ENCODE results near the gene TCP10L.
"Not testable (repeated sequence)": the region's sequence is repeated elsewhere in the genome, so short reads cannot be mapped to it uniquely, and the experiment has no call there.

The TCP10L gene

GRCh38 chr21:32554832-32555638 lies 30.3 kb downstream of the TCP10L start:
- H3K4me3 ChIP-seq, result no peak overlapping the region
- no peak for TF ChIP-seq POLR2AphosphoS5 (IDR thresholded peaks at IDR 0.05; ENCODE audit: borderline replicate concordance, low read depth, low read length)
- TF ChIP-seq FOXP2 (optimal IDR thresholded peaks at IDR 0.05; ENCODE audit: control extremely low read depth, extremely low read length, insufficient read depth), result no peak
- DNase-seq (ENCODE audit: low read depth, low spot score), result no peak

GRCh38 chr21:32549886-32550285 lies 35.4 kb downstream of the TCP10L start:
- no peaks in the 10 kb centered on the region for H3K9me3 ChIP-seq (ENCODE audit: low read depth, low read length)
- no peak overlapping the region for H3K27ac ChIP-seq
- no peak overlapping the region for H3K4me3 ChIP-seq
- H3K9ac ChIP-seq (ENCODE audit: insufficient read length), result no peak overlapping the region
- no peak for TF ChIP-seq EZH2 (IDR thresholded peaks at IDR 0.05)
- TF ChIP-seq POLR2AphosphoS5 (IDR thresholded peaks at IDR 0.05; ENCODE audit: borderline replicate concordance, low read depth, low read length), result no peak
- DNase-seq (ENCODE audit: low read depth, low spot score), result no peak
- no peaks in the 10 kb centered on the region for H3K36me3 ChIP-seq (ENCODE audit: insufficient read depth, low read length)

More at GRCh38 chr21:32554832-32555638, 30.3 kb downstream of the TCP10L start:
- no peak overlapping the region for H3K9ac ChIP-seq (ENCODE audit: insufficient read length)
- H3K36me3 ChIP-seq (ENCODE audit: insufficient read depth, low read length), result no peaks in the 10 kb centered on the region
- H3K27ac ChIP-seq, result no peak overlapping the region
- H3K9me3 ChIP-seq (ENCODE audit: low read depth, low read length), result no peaks in the 10 kb centered on the region

GRCh38 chr21:32549440-32549839 lies 35.9 kb downstream of the TCP10L start:
- DNase-seq (ENCODE audit: low read depth, low spot score), result no peak
- Histone ChIP-seq H3K9me3 (ENCODE audit: low read depth, low read length) (no peaks in the 10 kb centered on the region), H3K27ac (no peak overlapping the region), H3K36me3 (ENCODE audit: insufficient read depth, low read length) (no peaks in the 10 kb centered on the region), H3K9ac (ENCODE audit: insufficient read length) (no peak overlapping the region), H3K4me3 (no peak overlapping the region)
- TF ChIP-seq EZH2 (IDR thresholded peaks at IDR 0.05) (no peak), FOXP2 (optimal IDR thresholded peaks at IDR 0.05; ENCODE audit: control extremely low read depth, extremely low read length, insufficient read depth) (no peak), POLR2AphosphoS5 (IDR thresholded peaks at IDR 0.05; ENCODE audit: borderline replicate concordance, low read depth, low read length) (no peak)

- H3K4me3 ChIP-seq, result no peak overlapping the region
- H3K9me3 ChIP-seq (ENCODE audit: low read depth, low read length), result no peaks in the 10 kb centered on the region
- no peaks in the 10 kb centered on the region for H3K36me3 ChIP-seq (ENCODE audit: insufficient read depth, low read length)
- no peak overlapping the region for H3K9ac ChIP-seq (ENCODE audit: insufficient read length)
- no peak for DNase-seq (ENCODE audit: low read depth, low spot score)
- TF ChIP-seq POLR2AphosphoS5 (IDR thresholded peaks at IDR 0.05; ENCODE audit: borderline replicate concordance, low read depth, low read length) (no peak), EZH2 (IDR thresholded peaks at IDR 0.05) (no peak), FOXP2 (optimal IDR thresholded peaks at IDR 0.05; ENCODE audit: control extremely low read depth, extremely low read length, insufficient read depth) (no peak)
- H3K27ac ChIP-seq, result no peak overlapping the region
These were observed 36.3 kb downstream of the TCP10L start for GRCh38 chr21:32548978-32549377.

- DNase-seq (ENCODE audit: low read depth, low spot score), result no peak
- no peaks in the 10 kb centered on the region for H3K9me3 ChIP-seq (ENCODE audit: low read depth, low read length)
- no peak overlapping the region for H3K27ac ChIP-seq
- no peak overlapping the region for H3K9ac ChIP-seq (ENCODE audit: insufficient read length)
- TF ChIP-seq POLR2AphosphoS5 (IDR thresholded peaks at IDR 0.05; ENCODE audit: borderline replicate concordance, low read depth, low read length), result no peak
- TF ChIP-seq EZH2 (IDR thresholded peaks at IDR 0.05), result no peak
- no peak for TF ChIP-seq FOXP2 (optimal IDR thresholded peaks at IDR 0.05; ENCODE audit: control extremely low read depth, extremely low read length, insufficient read depth)
- H3K4me3 ChIP-seq, result no peak overlapping the region
- no peaks in the 10 kb centered on the region for H3K36me3 ChIP-seq (ENCODE audit: insufficient read depth, low read length)
These were observed 38.3 kb downstream of the TCP10L start for GRCh38 chr21:32547018-32547417.

- DNase-seq (ENCODE audit: low read depth, low spot score), result no peak
- Histone ChIP-seq H3K9me3 (ENCODE audit: low read depth, low read length) (no peaks in the 10 kb centered on the region), H3K4me3 (no peak overlapping the region), H3K36me3 (ENCODE audit: insufficient read depth, low read length) (no peaks in the 10 kb centered on the region), H3K9ac (ENCODE audit: insufficient read length) (no peak overlapping the region), H3K27ac (no peak overlapping the region)
- TF ChIP-seq FOXP2 (optimal IDR thresholded peaks at IDR 0.05; ENCODE audit: control extremely low read depth, extremely low read length, insufficient read depth) (no peak), EZH2 (IDR thresholded peaks at IDR 0.05) (no peak), POLR2AphosphoS5 (IDR thresholded peaks at IDR 0.05; ENCODE audit: borderline replicate concordance, low read depth, low read length) (no peak)
These were observed 39.3 kb downstream of the TCP10L start for GRCh38 chr21:32545948-32546441.

GRCh38 chr21:32544697-32545096 lies 40.6 kb downstream of the TCP10L start:
- Histone ChIP-seq H3K27ac (no peak overlapping the region), H3K4me3 (no peak overlapping the region), H3K9me3 (ENCODE audit: low read depth, low read length) (no peaks in the 10 kb centered on the region), H3K9ac (ENCODE audit: insufficient read length) (no peak overlapping the region), H3K36me3 (ENCODE audit: insufficient read depth, low read length) (no peaks in the 10 kb centered on the region)
- TF ChIP-seq FOXP2 (optimal IDR thresholded peaks at IDR 0.05; ENCODE audit: control extremely low read depth, extremely low read length, insufficient read depth) (no peak), POLR2AphosphoS5 (IDR thresholded peaks at IDR 0.05; ENCODE audit: borderline replicate concordance, low read depth, low read length) (no peak), EZH2 (IDR thresholded peaks at IDR 0.05) (no peak)
- DNase-seq (ENCODE audit: low read depth, low spot score), result no peak

GRCh38 chr21:32543975-32544374 lies 41.3 kb downstream of the TCP10L start:
- TF ChIP-seq POLR2AphosphoS5 (IDR thresholded peaks at IDR 0.05; ENCODE audit: borderline replicate concordance, low read depth, low read length), result no peak
- no peak for TF ChIP-seq FOXP2 (optimal IDR thresholded peaks at IDR 0.05; ENCODE audit: control extremely low read depth, extremely low read length, insufficient read depth)
- TF ChIP-seq EZH2 (IDR thresholded peaks at IDR 0.05), result no peak
- H3K9me3 ChIP-seq (ENCODE audit: low read depth, low read length), result no peaks in the 10 kb centered on the region
- H3K36me3 ChIP-seq (ENCODE audit: insufficient read depth, low read length), result no peaks in the 10 kb centered on the region
- no peak overlapping the region for H3K9ac ChIP-seq (ENCODE audit: insufficient read length)
- DNase-seq (ENCODE audit: low read depth, low spot score), result no peak
- no peak overlapping the region for H3K27ac ChIP-seq
- H3K4me3 ChIP-seq, result no peak overlapping the region

- H3K4me3 ChIP-seq; H3K36me3 ChIP-seq (ENCODE audit: insufficient read depth, low read length); H3K9me3 ChIP-seq (ENCODE audit: low read depth, low read length); H3K9ac ChIP-seq (ENCODE audit: insufficient read length); H3K27ac ChIP-seq; DNase-seq (ENCODE audit: low read depth, low spot score): not testable (repeated sequence)
These were observed 42.3 kb downstream of the TCP10L start for GRCh38 chr21:32543056-32543455.

Measured in SK-N-MC (cell line).